ENCODE results near the gene SALL4. TPM values are rescaled to one million over a fixed set of nuclear protein-coding genes. Genes with fewer than 3 reads are reported as not detected.

Gene SALL4
- total and polyA plus RNA-seq, 2 donors (not counting 1 experiment from before 2014, with no cell fraction given) = 0.15 to 1.5 TPM

DNA sequence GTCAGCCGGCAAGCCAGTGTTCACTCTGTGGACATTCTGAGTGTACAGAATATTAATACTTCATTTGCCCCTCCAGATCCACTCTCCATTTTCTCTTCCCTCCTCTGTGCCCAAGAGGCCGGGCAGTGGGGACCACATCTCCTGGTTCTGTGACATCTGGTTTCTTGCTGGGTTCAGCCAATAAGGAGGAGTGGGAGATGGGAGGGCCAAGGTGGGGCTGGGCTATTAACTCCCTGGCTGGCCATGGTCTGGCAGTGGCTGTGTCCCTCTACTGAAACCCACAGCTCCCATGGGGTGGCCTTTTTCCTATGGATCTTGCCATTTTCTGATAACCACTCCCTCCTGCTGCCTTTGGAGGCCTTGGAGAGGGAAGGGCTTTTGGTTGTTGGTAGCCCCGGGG, 30.0 kb upstream of the SALL4 start:
- no peak overlapping the region for H3K27ac ChIP-seq (ENCODE audit: insufficient read depth, low read length)
- H3K79me2 ChIP-seq (ENCODE audit: control insufficient read depth, insufficient read depth, low read length) = no peaks in the 10 kb centered on the region
- H3K4me2 ChIP-seq (ENCODE audit: extremely low read depth, insufficient read depth, low read length) = no peak overlapping the region
- DNase-seq (ENCODE audit: low read depth in 2 of 2) = no peak
- no peak overlapping the region for H2AFZ ChIP-seq (ENCODE audit: low read length)
- TF ChIP-seq EZH2 (IDR thresholded peaks at IDR 0.05; ENCODE audit: low read length, missing control alignments) = no peak
- TF ChIP-seq, protein P1, sequence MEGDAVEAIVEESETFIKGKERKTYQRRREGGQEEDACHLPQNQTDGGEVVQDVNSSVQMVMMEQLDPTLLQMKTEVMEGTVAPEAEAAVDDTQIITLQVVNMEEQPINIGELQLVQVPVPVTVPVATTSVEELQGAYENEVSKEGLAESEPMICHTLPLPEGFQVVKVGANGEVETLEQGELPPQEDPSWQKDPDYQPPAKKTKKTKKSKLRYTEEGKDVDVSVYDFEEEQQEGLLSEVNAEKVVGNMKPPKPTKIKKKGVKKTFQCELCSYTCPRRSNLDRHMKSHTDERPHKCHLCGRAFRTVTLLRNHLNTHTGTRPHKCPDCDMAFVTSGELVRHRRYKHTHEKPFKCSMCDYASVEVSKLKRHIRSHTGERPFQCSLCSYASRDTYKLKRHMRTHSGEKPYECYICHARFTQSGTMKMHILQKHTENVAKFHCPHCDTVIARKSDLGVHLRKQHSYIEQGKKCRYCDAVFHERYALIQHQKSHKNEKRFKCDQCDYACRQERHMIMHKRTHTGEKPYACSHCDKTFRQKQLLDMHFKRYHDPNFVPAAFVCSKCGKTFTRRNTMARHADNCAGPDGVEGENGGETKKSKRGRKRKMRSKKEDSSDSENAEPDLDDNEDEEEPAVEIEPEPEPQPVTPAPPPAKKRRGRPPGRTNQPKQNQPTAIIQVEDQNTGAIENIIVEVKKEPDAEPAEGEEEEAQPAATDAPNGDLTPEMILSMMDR (conservative IDR thresholded peaks at IDR 0.05 in 1 of 2, IDR thresholded peaks at IDR 0.05 in 1 of 2; ENCODE audit: low read depth in 1 of 2, low read length in 2 of 2) = no peak
- no peak overlapping the region for H3K4me3 ChIP-seq (replicated peaks in 1 of 4; ENCODE audit: control extremely low read depth in 1 of 4, insufficient read depth in 1 of 4, low read depth in 3 of 4, low read length in 4 of 4)
- H4K20me1 ChIP-seq (ENCODE audit: control insufficient read depth, extremely low read depth, insufficient read depth, low read length) = no peaks in the 10 kb centered on the region
- H3K4me1 ChIP-seq (ENCODE audit: control insufficient read depth, extremely low read depth, insufficient read depth, low read length) = no peaks in the 10 kb centered on the region
- H3K27me3 ChIP-seq (ENCODE audit: control insufficient read depth, insufficient read depth, low read length) = no peaks in the 10 kb centered on the region
- H3K36me3 ChIP-seq (ENCODE audit: control insufficient read depth, insufficient read depth, low read length) = no peaks in the 10 kb centered on the region
- H3K9me3 ChIP-seq (ENCODE audit: control insufficient read depth, insufficient read depth, low read depth, low read length) = no peaks in the 10 kb centered on the region
- H3K9ac ChIP-seq (ENCODE audit: insufficient read depth, low read length) = no peak overlapping the region

DNA sequence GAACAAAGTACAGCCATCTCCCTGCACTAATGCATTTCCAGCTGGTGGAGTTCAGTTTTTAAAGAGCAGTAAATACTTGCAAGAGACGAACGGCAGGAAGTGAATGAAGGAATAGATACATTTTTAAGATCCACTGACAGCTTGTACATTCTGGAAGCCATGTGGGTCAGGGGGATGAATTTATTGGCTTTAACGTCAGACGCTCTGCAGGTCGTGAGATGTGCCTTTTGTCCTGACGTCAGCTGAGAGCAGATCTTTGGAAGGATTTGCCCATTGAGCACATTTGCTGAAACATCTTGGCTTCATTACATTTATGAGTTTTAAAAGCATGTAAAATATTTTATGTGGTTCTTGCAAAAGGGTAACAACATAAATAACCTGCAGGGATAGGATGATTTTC, 29.5 kb upstream of the SALL4 start:
- no peak for TF ChIP-seq EZH2 (IDR thresholded peaks at IDR 0.05; ENCODE audit: low read length, missing control alignments)
- TF ChIP-seq, protein P1 (conservative IDR thresholded peaks at IDR 0.05 in 1 of 2, IDR thresholded peaks at IDR 0.05 in 1 of 2; ENCODE audit: low read depth in 1 of 2, low read length in 2 of 2) = no peak
- peak in 1 of 2 donors; percentile 49 for DNase-seq (ENCODE audit: low read depth in 2 of 2)

DNA sequence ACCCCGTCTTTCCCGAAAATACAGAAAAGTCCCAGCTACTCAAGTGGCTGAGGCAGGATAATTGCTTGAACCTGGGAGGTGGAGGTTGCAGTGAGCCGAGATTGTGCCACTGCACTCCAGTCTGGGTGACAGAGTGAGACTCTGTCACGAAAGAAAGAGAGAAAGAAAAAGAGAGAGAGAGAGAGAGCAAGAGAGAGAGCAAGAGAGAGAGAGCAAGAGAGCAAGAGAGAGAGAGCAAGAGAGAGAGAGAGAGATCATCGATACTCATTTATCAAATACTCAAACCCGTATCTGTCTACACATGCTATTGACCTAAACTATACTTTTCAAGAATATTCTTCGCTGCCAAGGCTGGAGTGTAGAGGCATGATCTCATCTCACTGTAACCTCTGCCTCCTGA, 28.2 kb upstream of the SALL4 start:
- no peaks in the 10 kb centered on the region for H3K79me2 ChIP-seq (ENCODE audit: control insufficient read depth, insufficient read depth, low read length)
- H2AFZ ChIP-seq (ENCODE audit: low read length) = no peak overlapping the region
- no peak for DNase-seq (ENCODE audit: low read depth in 2 of 2)
- no peaks in the 10 kb centered on the region for H3K27me3 ChIP-seq (ENCODE audit: control insufficient read depth, insufficient read depth, low read length)
- H3K9me3 ChIP-seq (ENCODE audit: control insufficient read depth, insufficient read depth, low read depth, low read length) = no peaks in the 10 kb centered on the region
- TF ChIP-seq EZH2 (IDR thresholded peaks at IDR 0.05; ENCODE audit: low read length, missing control alignments) = no peak
- TF ChIP-seq, protein P1 (conservative IDR thresholded peaks at IDR 0.05 in 1 of 2, IDR thresholded peaks at IDR 0.05 in 1 of 2; ENCODE audit: low read depth in 1 of 2, low read length in 2 of 2) = no peak
- no peak overlapping the region for H3K4me2 ChIP-seq (ENCODE audit: extremely low read depth, insufficient read depth, low read length)
- no peaks in the 10 kb centered on the region for H3K4me1 ChIP-seq (ENCODE audit: control insufficient read depth, extremely low read depth, insufficient read depth, low read length)
- H3K36me3 ChIP-seq (ENCODE audit: control insufficient read depth, insufficient read depth, low read length) = no peaks in the 10 kb centered on the region
- no peak overlapping the region for H3K27ac ChIP-seq (ENCODE audit: insufficient read depth, low read length)
- no peak overlapping the region for H3K9ac ChIP-seq (ENCODE audit: insufficient read depth, low read length)
- H3K4me3 ChIP-seq (replicated peaks in 1 of 4; ENCODE audit: control extremely low read depth in 1 of 4, insufficient read depth in 1 of 4, low read depth in 3 of 4, low read length in 4 of 4) = no peak overlapping the region
- no peaks in the 10 kb centered on the region for H4K20me1 ChIP-seq (ENCODE audit: control insufficient read depth, extremely low read depth, insufficient read depth, low read length)

More for the DNA sequence above, 29.5 kb upstream of the SALL4 start:
- Histone ChIP-seq H3K36me3 (ENCODE audit: control insufficient read depth, insufficient read depth, low read length) (no peaks in the 10 kb centered on the region), H3K9me3 (ENCODE audit: control insufficient read depth, insufficient read depth, low read depth, low read length) (no peaks in the 10 kb centered on the region), H4K20me1 (ENCODE audit: control insufficient read depth, extremely low read depth, insufficient read depth, low read length) (no peaks in the 10 kb centered on the region), H3K4me3 (replicated peaks in 1 of 4; ENCODE audit: control extremely low read depth in 1 of 4, insufficient read depth in 1 of 4, low read depth in 3 of 4, low read length in 4 of 4) (no peak overlapping the region), H2AFZ (ENCODE audit: low read length) (no peak overlapping the region), H3K9ac (ENCODE audit: insufficient read depth, low read length) (no peak overlapping the region), H3K4me1 (ENCODE audit: control insufficient read depth, extremely low read depth, insufficient read depth, low read length) (no peaks in the 10 kb centered on the region), H3K27me3 (ENCODE audit: control insufficient read depth, insufficient read depth, low read length) (no peaks in the 10 kb centered on the region), H3K4me2 (ENCODE audit: extremely low read depth, insufficient read depth, low read length) (no peak overlapping the region), H3K27ac (ENCODE audit: insufficient read depth, low read length) (no peak overlapping the region), H3K79me2 (ENCODE audit: control insufficient read depth, insufficient read depth, low read length) (no peaks in the 10 kb centered on the region)
